Effector memory CD8-positive, alpha-beta T cell (primary cell): ENCODE results near the gene PROP1.
"Not testable (repeated sequence)": the region's sequence is repeated elsewhere in the genome, so short reads cannot be mapped to it uniquely, and the experiment has no call there.

ENCODE experiments used
- ATAC-seq: fragments of 150-1000 bp; cut with Tn5 transposase; replicated peaks from 2 replicates; pipeline ENCODE4 v1.10.0; 2021; ENCODE audit warnings: mild to moderate bottlenecking, moderate library complexity
- DNase-seq, 3 experiments: peaks; one replicate each; pipeline ENCODE4 v3.0.0; 2021
- H3K27ac Mint-ChIP-seq, 2 donors: one replicate each; pipeline ENCODE4 v1.8.0; 2022; ENCODE audit warnings: mild to moderate bottlenecking in 2 of 2, mixed read lengths in 2 of 2, moderate library complexity in 2 of 2
- H3K27me3 Mint-ChIP-seq, 2 donors: one replicate each; pipeline ENCODE4 v1.8.0; 2022; ENCODE audit warnings: mixed read lengths in 2 of 2
- H3K36me3 Mint-ChIP-seq: one replicate; pipeline ENCODE4 v1.8.0; 2022; ENCODE audit warnings: mild to moderate bottlenecking, moderate library complexity, mixed read lengths; ENCODE audit not compliant: insufficient read depth
- H3K4me1 Mint-ChIP-seq, 2 donors: one replicate each; pipeline ENCODE4 v1.8.0; 2022; ENCODE audit warnings: low read depth in 2 of 2, mixed read lengths in 2 of 2
- H3K4me3 Mint-ChIP-seq, 2 donors: one replicate each; pipeline ENCODE4 v1.8.0; 2022; ENCODE audit warnings: mild to moderate bottlenecking in 2 of 2, mixed read lengths in 2 of 2, moderate library complexity in 2 of 2
- H3K9me3 Mint-ChIP-seq, 2 donors: one replicate each; pipeline ENCODE4 v1.8.0; 2022; ENCODE audit warnings: mixed read lengths in 2 of 2
- total RNA-seq, 9 experiments: gene quantifications; one replicate each; lab custom pipeline; 2026; lab: John Stamatoyannopoulos, UW

PROP1 gene
- total RNA-seq = 0 reads per million in 9 experiments

DNA sequence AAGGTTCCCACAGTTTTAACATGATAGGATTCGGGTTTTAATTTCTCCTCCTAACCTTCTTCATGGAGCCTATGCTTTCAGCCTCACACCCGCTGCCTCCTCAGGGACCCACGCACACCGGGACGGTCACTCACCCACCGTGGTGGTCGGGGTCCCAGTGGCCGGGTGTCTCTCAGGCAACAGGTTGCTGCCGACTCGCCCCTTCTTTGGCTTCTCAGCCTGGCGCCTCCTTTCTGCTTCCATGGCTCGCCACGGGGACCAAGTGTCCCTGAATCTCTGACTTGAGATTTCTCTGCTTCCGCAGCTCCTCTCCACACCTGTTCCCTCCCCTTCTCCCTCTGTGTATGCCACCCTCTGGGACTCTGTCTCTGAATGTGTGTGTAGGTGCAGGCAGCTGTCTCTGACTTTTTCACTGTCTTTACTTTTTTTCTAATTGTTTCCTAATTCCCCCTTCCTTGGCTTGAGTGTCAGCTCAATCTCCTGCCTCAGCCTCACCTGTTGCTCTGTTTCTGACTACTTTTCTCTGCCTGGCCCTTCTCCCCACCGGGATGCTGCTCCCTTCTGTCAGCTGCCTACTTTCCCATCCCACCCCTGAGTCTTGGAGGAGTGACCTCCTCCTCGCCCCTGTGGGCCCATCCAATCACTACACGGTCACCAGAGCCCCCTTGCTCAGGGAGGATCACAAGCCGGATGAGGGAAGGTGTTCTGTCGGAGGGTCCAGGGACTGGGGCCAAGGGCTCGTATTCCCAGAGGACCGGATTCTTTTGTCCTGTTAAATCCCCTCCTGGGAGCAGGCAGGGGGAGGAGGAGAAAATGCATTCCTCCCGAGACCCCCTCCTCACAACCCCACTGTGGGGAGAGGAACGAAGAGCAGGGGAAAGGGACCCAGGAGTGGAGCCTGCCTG is at the start of gene PROP1:
Gene PROP1 (minus strand): TSS at position 552 of the 905 bp plus-strand sequence. CDS start 309 bp downstream, at position 243.
- no peak for ATAC-seq

DNA sequence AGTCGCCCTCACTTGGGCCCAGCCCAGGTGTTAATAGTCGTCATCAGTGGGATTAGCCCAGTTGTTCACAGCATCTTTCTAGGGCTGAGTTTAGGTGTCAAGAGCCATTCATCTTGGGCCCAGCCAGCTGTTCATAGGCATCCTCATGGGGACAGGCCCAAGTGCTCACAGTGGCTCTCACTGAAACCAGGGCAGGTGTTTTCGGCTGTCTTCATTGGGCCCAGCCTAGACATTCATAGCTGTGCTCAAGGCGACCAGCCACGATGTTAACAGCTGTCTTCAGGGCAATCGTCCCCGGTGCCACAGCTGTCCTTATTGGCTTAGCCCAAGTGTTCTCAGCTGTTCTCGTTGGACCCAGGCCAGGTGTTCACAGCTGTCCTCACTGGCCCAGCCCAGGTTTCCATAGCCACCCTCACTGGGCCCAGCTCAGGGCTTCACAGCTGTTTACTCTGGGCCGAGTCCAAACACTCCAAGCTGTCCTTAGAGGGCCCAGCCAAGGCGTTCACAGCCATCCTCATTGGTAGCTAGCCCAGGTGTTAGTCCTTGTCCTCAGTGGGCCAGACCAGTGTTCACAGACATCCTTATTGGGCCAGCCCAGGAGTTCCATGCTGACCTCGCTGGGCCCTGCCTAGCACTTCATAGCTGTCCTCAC is 23.5 kb upstream of the PROP1 start:
- H3K4me1 Mint-ChIP-seq, H3K9me3 Mint-ChIP-seq, ATAC-seq, H3K36me3 Mint-ChIP-seq, H3K27me3 Mint-ChIP-seq, H3K4me3 Mint-ChIP-seq, DNase-seq, H3K27ac Mint-ChIP-seq: not testable (repeated sequence)

More for the DNA sequence above, at the start of gene PROP1:
- DNase-seq = no peak
- Mint-ChIP-seq H3K4me3 (no peak within 1 kb of the TSS), H3K9me3 (no peaks in the 10 kb centered on the region), H3K36me3 (no peaks in the 10 kb centered on the region), H3K4me1 (no peaks in the 10 kb centered on the region), H3K27ac (no peak within 1 kb of the TSS), H3K27me3 (peaks cover 23 to 28% of the 10 kb centered on the region in 2 donors)

DNA sequence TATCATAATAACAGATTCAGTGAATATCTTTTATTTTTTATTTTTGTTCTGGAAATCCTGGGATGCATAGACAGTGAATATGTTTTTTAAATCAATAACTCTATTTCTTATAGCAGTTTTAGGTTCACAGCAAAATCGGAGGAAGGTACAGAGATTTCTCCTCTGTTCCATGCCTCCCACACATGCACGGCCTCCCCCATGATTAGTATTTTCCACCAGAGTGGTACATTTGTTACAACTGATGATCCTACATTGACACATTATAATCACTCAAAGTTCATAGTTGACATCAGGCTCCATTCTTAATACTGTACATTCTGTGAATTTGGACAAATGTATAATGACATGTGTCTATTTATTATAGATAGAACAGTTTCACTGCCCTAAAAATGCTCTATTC is 16.7 kb upstream of the PROP1 start:
- H3K4me1 Mint-ChIP-seq, H3K27me3 Mint-ChIP-seq, H3K4me3 Mint-ChIP-seq, DNase-seq, ATAC-seq, H3K9me3 Mint-ChIP-seq, H3K27ac Mint-ChIP-seq, H3K36me3 Mint-ChIP-seq: not testable (repeated sequence)

DNA sequence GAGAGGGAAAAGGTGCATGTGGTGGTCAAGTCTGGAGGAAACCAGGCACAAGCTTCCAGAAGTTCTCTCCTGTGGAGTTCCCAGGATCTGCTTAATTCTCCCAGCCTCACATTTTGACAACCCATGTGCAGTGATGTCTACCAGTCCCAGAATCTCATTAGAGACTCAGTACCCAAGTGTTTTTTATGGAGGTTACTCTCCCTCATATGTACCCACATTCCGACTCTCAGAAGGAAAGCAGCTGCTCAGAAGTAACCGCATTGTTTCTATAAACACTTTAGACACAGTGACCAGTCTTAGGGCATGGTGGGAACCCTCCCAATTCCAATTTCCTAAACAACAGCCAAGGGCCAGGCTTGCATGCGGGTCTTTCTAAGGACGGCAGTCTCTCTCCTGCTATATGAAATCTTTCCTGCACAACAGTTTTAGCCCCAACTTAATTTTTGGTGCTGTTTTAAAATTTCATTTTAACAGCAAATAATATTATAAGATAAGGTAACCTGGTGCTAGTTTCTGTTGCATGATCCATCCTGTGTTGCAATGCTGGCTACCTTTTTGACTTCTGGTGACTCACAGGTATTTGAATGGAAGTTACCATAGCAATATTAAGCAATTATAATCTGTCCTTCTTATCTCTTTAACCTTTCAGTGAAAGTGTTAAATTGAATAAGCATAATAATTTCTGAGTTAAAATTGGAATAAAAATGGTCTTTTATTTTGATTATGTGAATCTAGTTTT is 15.9 kb upstream of the PROP1 start:
- H3K27me3 Mint-ChIP-seq, H3K4me1 Mint-ChIP-seq, ATAC-seq, H3K36me3 Mint-ChIP-seq, H3K4me3 Mint-ChIP-seq, H3K9me3 Mint-ChIP-seq, DNase-seq, H3K27ac Mint-ChIP-seq: not testable (repeated sequence)

DNA sequence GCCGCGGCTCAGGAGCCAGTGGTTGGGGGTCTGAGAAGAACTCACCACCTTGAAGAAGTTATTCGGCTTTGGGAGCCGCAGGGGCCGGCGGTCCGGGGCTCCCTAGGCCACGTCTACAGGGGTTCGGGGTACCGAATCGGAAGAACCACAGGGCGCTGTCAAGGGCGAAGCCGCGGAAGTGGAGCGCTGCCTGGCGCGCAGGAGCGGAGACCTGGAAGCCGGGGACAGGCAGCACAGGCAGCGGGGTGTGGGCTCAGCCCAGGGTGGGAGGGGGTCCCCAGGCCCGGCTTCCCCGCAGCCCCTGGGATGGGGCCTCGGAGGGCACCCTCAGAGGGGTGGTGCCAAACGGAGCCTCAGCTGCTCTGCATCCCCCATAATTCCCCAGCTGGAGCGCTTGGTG is 11.2 kb upstream of the PROP1 start:
- H3K27me3 Mint-ChIP-seq = peaks cover 8 to 17% of the 10 kb centered on the region in 2 donors
- not testable (repeated sequence) for H3K9me3 Mint-ChIP-seq, ATAC-seq, H3K4me1 Mint-ChIP-seq, DNase-seq, H3K36me3 Mint-ChIP-seq, H3K4me3 Mint-ChIP-seq, H3K27ac Mint-ChIP-seq

DNA sequence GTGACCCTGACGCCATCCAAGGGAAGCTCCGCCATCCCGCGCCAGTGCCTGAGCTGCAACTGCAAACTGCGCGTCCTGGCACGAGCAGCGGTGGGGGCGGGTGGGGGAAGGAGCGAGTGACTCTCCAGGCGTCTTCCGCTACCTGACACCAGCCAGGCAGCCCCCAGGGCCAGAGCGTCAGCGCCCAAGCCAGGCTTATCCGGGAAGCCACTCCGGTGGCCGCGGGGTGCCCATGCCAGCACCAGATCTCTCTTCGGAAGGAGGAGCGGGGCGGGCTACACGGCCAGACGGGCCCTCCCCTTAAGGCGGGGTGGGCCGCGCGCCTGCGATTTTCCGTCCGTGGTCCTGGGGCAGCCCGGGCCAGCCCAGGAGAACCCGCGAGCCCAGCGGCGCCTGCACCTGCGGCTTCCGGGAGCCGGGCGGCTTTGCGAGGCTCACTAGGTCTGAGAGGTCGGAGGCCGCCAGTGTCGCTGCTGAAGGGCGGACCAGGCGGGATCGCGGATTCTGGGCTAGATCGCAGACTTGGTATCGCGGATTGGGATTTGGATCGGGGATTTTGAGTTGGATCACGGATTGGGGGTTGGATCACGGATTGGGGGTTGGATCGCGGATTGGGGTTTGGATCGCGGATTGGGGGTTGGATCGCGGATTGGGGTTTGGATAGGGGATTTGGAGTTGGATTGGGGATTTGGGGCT is 10.6 kb upstream of the PROP1 start:
- H3K9me3 Mint-ChIP-seq, H3K27ac Mint-ChIP-seq, H3K4me1 Mint-ChIP-seq, DNase-seq, H3K36me3 Mint-ChIP-seq: not testable (repeated sequence)
- peak; percentile 88 for ATAC-seq
- Mint-ChIP-seq H3K27me3 (peaks cover 13 to 23% of the 10 kb centered on the region in 2 donors), H3K4me3 (peak overlapping the region in 1 of 2 donors; percentile 14)

DNA sequence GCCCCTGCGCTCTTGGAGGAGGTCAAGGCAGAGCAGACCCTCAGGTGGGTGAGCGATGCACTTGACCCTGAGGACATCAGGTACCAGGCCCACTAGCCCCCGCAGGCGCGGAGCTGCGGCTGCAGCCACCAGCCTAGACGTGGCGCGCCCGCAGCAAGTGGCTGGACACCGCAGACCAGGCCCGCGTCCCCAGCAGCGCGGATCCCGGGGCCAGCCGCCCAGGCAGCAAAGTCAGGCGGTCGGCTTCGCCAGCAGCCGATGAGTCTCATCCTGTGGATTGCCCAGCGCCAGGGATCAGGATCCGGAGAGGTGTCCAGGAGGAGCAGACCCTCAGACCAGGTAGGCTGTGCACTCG is 10.1 kb upstream of the PROP1 start:
- ATAC-seq = peak; percentile 20
- not testable (repeated sequence) for H3K36me3 Mint-ChIP-seq, H3K9me3 Mint-ChIP-seq, H3K27ac Mint-ChIP-seq, H3K4me1 Mint-ChIP-seq, DNase-seq
- Mint-ChIP-seq H3K27me3 (peaks cover 13 to 23% of the 10 kb centered on the region in 2 donors), H3K4me3 (peak overlapping the region in 1 of 2 donors; percentile 40)

DNA sequence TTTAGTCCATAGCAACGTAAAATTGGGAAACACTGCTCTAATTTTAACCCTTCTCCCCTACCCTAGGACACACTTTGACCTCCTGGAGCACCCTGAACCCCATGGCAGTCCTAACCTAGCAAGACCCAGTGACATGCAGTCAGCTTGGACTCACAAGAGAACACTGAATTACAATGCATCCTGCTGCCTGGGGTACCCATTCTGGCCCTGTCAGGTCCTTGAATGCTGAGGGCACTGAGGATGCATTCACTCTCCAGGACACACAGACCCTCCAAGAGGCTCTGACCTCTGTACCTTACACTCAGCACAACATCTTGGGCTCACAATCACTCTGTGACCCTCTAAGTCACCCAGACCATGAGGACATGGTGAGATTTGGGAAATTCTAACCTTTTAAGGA is 1.8 kb upstream of the PROP1 start:
- no peak for DNase-seq
- Mint-ChIP-seq H3K4me3 (no peak overlapping the region), H3K9me3 (no peaks in the 10 kb centered on the region), H3K27me3 (peaks cover 16 to 30% of the 10 kb centered on the region in 2 donors), H3K27ac (no peak overlapping the region), H3K4me1 (no peaks in the 10 kb centered on the region), H3K36me3 (no peaks in the 10 kb centered on the region)
- ATAC-seq = no peak

DNA sequence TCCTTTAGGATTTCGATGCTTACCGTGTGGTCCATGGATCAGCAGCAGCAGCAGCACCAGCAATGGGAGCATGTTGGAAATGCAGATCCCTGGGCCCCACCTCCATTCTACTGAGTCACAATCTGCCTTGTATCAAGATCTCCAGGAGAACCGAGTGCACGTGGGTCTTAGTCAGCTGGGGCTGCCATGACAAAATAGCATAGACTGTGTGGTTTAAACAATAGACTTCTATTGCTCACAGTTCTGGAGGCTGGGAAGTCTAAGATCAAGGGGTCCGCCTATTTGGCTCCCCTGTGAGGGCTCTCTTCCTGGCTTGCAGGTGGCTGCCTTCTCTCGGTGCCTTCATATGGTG is 1.3 kb upstream of the PROP1 start:
- H3K27ac Mint-ChIP-seq = no peak overlapping the region
- H3K27me3 Mint-ChIP-seq = peaks cover 16 to 27% of the 10 kb centered on the region in 2 donors
- H3K4me3 Mint-ChIP-seq = no peak overlapping the region
- no peaks in the 10 kb centered on the region for H3K9me3 Mint-ChIP-seq
- no peaks in the 10 kb centered on the region for H3K36me3 Mint-ChIP-seq
- ATAC-seq = no peak
- no peak for DNase-seq
- H3K4me1 Mint-ChIP-seq = no peaks in the 10 kb centered on the region

DNA sequence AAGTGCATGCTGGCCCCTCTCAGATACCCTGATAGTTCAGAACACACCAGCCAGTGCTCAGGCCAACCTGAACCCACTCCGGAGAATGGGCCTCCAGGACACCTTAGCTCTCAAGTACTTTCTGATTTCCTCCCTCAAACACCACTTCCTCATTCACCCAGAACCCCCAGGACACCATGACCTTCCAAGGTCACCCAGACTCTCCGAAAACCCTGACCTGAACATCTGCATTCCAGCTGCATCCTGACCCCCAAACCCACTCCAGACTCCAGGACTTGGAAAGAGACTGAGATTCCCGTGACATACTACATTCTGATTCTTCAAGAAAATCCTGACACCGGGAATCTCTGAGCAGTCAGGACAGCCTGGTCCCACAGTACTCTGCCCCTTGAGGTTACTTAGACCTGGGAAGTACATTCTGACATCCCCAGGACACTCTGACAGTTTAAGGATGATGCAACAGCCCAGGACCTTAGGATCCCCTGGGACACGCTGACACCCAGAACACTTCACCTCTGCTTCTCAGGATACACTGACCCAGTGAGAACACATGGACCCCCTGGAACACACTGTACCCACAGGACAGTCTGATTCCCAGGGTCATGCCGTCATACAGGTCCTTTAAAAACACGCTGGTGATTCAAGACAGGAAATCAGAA is 747 bp upstream of the PROP1 start:
- no peaks in the 10 kb centered on the region for H3K4me1 Mint-ChIP-seq
- no peak overlapping the region for H3K27ac Mint-ChIP-seq
- DNase-seq = no peak
- no peaks in the 10 kb centered on the region for H3K9me3 Mint-ChIP-seq
- H3K4me3 Mint-ChIP-seq = no peak overlapping the region
- no peaks in the 10 kb centered on the region for H3K36me3 Mint-ChIP-seq
- H3K27me3 Mint-ChIP-seq = peaks cover 16 to 22% of the 10 kb centered on the region in 2 donors
- no peak for ATAC-seq

DNA sequence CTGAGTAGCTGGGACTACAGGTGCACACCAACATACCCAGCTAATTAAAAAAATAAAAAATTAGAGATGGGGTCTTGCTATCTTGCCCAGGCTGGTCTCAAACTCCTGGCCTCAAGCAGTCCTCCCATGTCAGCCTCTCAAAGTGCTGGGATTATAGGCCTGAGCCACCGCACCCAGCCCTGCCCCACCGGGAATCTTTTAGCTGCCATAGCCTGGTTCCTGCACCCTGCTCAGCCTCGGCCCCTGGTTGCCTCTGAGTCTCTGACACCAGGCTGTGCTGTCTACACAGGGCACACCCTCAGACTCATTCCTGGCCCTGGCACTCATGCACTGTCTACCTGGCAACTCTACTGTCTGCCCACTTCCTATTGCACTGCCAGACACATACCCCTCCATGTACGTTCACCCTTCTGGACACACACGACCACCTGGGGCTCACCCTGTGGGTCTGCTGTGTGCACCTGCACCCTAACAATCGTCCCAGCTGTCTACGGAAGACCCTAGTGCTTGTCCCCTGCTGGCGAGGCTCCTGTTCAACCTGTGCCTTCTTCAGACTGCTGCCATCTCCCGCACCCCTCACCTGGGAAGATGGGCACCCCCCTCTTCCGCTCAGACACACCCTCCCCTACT is 1.4 kb downstream of the PROP1 start:
- H3K4me1 Mint-ChIP-seq = no peaks in the 10 kb centered on the region
- H3K9me3 Mint-ChIP-seq = no peaks in the 10 kb centered on the region
- H3K27me3 Mint-ChIP-seq = peaks cover 30 to 33% of the 10 kb centered on the region in 2 donors
- no peak overlapping the region for H3K4me3 Mint-ChIP-seq
- ATAC-seq = no peak
- H3K27ac Mint-ChIP-seq = no peak overlapping the region
- no peaks in the 10 kb centered on the region for H3K36me3 Mint-ChIP-seq
- DNase-seq = no peak

DNA sequence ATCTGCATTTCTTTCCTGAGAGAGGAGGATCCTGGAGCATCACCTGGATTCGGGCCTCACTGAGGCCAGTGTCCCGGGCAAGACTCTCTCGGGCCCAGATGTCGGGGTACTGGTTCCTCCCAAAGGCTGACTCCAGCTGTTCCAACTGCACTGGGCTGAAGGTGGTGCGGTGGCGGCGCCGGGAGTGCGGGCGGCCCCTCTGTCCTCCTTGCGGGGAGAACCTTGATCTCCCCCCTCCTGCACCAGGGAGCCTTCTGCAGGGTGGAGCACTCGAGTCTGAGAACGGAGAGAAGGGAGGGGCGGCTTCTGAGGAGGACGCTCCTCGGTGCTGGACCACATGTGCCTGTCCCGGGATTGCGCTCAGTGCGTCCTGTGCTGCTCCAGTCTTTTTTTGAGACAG is 2.0 kb downstream of the PROP1 start:
- H3K4me1 Mint-ChIP-seq = no peaks in the 10 kb centered on the region
- DNase-seq (no peak), ATAC-seq (no peak)
- H3K27ac Mint-ChIP-seq = no peak overlapping the region
- peaks cover 36 to 39% of the 10 kb centered on the region in 2 donors for H3K27me3 Mint-ChIP-seq
- no peaks in the 10 kb centered on the region for H3K36me3 Mint-ChIP-seq
- H3K4me3 Mint-ChIP-seq = no peak overlapping the region
- H3K9me3 Mint-ChIP-seq = no peaks in the 10 kb centered on the region
